AG04449 (cell line): Measurements from ENCODE around the gene MFGE8.

Source experiments
- CTCF ChIA-PET: fragments of 350-600 bp; formaldehyde crosslinking; extraction: SDS; loops from one replicate; lab custom pipeline; 2021; ENCODE audit warnings: antibody characterized with exemption; lab: Yijun Ruan, JAX
- POLR2A ChIA-PET: fragments of 400-600, 350-600 bp; formaldehyde crosslinking; extraction: SDS; loops from one replicate; lab custom pipeline; 2020; ENCODE audit warnings: antibody characterized with exemption, inconsistent platforms; lab: Yijun Ruan, JAX
- DNase-seq: peaks from one replicate; pipeline ENCODE4 v3.0.0-alpha.2; 2010; ENCODE audit warnings: low read depth, low spot score
- H3K4me3 ChIP-seq: 2 replicates; pipeline ENCODE4 v1.5.1; 2011; ENCODE audit warnings: low read depth, mild to moderate bottlenecking, control low read depth, low read length
- TF ChIP-seq, protein P1 (sequence below): IDR thresholded peaks from one replicate; pipeline ENCODE4 v1.5.1; 2011; ENCODE audit warnings: mild to moderate bottlenecking, moderate library complexity, low read length, control low read depth, inconsistent platforms; ENCODE audit not compliant: insufficient read depth; ENCODE audit errors: missing control alignments

MFGE8 gene

DNA sequence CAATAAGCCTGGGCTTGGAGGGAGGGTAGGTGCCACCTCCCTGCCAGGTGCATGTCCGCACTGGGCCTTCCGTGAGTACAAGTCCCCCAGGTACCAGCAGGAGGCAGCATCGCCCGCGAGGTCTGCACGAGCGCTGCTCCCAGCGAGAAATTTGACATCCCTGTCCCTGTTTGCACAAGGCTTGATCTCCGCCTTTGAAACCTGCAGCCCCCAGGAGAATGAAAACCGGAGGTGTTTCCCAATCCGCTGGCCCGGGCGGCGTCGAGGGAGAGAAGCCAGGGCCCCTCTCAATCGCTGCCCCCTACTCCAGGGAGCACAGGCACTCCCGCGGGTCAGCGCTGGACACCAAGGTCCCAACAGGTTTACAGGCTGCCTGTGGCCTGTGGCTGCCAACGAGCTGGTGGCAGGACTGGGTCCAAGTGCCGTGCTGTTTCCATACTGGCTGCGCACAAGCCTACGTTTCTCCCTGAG lies 18.8 kb downstream of the MFGE8 start:
- ChIA-PET CTCF (interaction anchor here (0.9 to 2.3 kb wide), 4 partner anchors 16 to 234 kb away, joined by 3 to 14 read pairs (median 4); no protein-coding TSS in a partner anchor), POLR2A (interaction anchor here (0.7 kb wide), 2 partner anchors 11 to 235 kb away, joined by 3 read pairs; no protein-coding TSS in a partner anchor)
- no peak for DNase-seq
- peak overlapping the region; percentile 65 for H3K4me3 ChIP-seq
- TF ChIP-seq, protein P1, sequence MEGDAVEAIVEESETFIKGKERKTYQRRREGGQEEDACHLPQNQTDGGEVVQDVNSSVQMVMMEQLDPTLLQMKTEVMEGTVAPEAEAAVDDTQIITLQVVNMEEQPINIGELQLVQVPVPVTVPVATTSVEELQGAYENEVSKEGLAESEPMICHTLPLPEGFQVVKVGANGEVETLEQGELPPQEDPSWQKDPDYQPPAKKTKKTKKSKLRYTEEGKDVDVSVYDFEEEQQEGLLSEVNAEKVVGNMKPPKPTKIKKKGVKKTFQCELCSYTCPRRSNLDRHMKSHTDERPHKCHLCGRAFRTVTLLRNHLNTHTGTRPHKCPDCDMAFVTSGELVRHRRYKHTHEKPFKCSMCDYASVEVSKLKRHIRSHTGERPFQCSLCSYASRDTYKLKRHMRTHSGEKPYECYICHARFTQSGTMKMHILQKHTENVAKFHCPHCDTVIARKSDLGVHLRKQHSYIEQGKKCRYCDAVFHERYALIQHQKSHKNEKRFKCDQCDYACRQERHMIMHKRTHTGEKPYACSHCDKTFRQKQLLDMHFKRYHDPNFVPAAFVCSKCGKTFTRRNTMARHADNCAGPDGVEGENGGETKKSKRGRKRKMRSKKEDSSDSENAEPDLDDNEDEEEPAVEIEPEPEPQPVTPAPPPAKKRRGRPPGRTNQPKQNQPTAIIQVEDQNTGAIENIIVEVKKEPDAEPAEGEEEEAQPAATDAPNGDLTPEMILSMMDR: peak; percentile 78

DNA sequence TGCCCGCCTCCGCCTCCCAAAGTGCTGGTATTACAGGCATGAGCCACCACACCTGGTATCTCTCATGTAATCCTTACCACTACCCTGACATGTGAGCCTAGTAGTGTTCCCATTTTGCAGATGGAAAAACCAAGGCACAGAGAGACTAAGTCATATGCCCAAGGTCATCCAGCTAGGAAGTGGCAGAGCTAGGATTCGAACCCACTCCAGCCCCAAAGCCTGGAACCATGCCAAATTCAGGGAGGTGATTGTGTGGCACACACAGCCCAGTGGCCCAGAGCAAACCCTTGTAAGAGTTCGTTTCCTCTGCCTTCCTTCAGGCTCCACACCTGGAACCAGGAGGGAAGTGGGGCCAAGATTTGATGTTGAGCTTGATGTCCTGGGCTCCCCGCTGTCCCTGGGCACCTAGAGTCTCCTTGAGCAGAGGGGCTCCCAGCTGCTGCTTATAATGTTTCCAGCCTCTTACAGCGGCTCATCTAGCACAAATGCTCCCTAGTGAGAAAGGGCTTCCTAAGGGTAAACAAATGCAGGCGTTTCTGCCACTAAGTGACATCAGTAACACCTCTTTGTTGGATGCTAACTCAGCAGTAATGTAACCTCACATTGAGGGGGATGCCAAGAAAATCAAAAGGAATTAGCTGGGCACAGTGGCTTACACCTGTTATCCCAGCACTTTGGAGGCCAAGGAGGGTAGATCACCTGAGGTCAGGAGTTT lies 21.5 kb downstream of the MFGE8 start:
- no peak overlapping the region for H3K4me3 ChIP-seq
- DNase-seq: no peak
- ChIA-PET POLR2A (interaction anchor here (0.7 to 0.9 kb wide), 2 partner anchors 23 to 161 kb away, joined by 3 read pairs; no protein-coding TSS in a partner anchor), CTCF (interaction anchor here (0.7 to 5.7 kb wide), 11 partner anchors 9 to 280 kb away, joined by 3 to 33 read pairs (median 9); no protein-coding TSS in a partner anchor)
- TF ChIP-seq, protein P1: no peak

DNA sequence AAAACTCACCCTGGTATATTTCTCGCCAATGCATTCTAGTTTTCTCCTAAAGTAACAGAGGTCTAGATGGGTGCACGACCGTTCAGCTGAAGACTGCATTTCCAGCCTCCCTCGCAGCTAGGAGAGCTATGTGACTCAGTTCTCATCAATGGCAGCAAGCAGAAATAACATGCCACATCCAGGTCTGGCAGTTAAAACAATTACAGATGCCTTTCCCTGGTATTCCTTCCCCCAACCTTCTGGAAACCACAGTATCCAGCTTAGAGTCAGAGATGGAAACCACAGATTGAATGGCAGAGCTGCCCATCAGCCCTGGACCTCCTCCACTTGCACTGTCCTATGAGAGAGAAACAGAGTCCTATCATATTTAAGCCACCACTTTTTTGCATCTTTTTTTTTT lies 22.7 kb downstream of the MFGE8 start:
- H3K4me3 ChIP-seq: no peak overlapping the region
- CTCF ChIA-PET: interaction anchor here (1.3 to 5.7 kb wide), 6 partner anchors 12 to 266 kb away, joined by 3 to 33 read pairs (median 16); no protein-coding TSS in a partner anchor
- TF ChIP-seq, protein P1: no peak
- POLR2A ChIA-PET: interaction anchor here (1.0 kb wide), 1 partner anchor 252 kb away, joined by 4 read pairs; the partner anchor contains the start of gene ISG20
- DNase-seq: no peak

DNA sequence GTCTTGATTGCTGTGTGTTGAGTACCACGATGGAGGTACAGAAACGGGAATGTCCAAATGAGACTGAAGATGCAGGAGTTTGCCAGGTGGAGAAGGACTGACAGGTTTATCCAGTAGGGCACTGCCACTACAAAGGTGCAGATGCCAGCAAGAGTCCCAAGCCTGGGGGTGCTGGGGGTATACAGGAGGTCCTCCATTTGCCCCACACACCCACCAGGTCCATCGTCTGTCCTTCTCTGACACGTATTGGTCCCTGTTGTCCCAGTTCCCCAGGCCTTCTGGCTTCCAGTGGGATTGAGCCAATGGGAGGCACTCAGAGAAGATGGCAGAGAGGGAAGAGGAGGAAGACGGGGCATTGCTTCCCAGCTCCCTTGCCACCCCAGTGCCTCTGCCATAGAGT lies 24.5 kb downstream of the MFGE8 start:
- DNase-seq: no peak
- TF ChIP-seq, protein P1: no peak
- POLR2A ChIA-PET: no interaction called here
- CTCF ChIA-PET: interaction anchor here (1.4 to 5.7 kb wide), 3 partner anchors 10 to 231 kb away, joined by 4 to 33 read pairs (median 30); no protein-coding TSS in a partner anchor
- H3K4me3 ChIP-seq: no peak overlapping the region

DNA sequence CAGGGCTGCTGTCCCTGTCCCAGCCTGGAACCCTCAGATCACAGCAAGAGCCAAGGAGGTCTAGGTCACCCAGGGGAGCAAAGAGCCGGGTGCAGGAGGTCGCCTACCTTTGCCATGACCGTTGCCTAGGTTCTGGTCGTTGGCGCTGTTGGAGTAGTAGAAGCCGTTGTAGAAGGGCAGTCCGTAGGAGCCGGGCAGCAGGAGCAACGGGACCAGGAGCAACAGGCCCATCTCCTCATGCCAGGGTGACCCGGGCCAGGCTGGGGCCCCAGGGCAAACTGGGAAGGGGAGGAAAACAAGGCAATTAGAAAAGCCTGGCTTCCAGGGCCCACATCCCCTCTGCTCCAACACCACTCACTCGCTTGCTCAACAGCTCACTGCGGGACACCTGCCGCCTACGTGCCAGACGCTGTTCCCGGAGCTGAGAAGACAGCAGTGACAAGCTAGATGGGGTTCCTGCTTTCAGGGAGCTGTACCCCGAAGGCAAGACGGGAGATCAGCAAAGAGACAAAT lies 26.1 kb downstream of the MFGE8 start:
- POLR2A ChIA-PET: interaction anchor here (0.6 kb wide), 1 partner anchor 33 kb away, joined by 3 read pairs; no protein-coding TSS in a partner anchor
- DNase-seq: no peak
- CTCF ChIA-PET: interaction anchor here (1.1 to 5.7 kb wide), 3 partner anchors 9 to 170 kb away, joined by 3 to 33 read pairs (median 3); no protein-coding TSS in a partner anchor
- TF ChIP-seq, protein P1: no peak
- H3K4me3 ChIP-seq: no peak overlapping the region
